Right lobe of liver (tissue), 4 donors: Measurements from ENCODE around the gene PTPRN2.

ENCODE experiments used
- CTCF ChIP-seq, 4 donors: fragments of 200-600 bp in 3 of 4; fragments of 450-650 bp in 1 of 4; IDR thresholded peaks; one replicate each; pipeline versions ENCODE4 v1.5.1 to v1.8.0; 2016 to 2022; ENCODE audit warnings: antibody characterized with exemption in 4 of 4, mild to moderate bottlenecking in 2 of 4
- POLR2A ChIP-seq: fragments of 450-650 bp; IDR thresholded peaks from one replicate; pipeline ENCODE4 v1.6.1; 2017; ENCODE audit warnings: antibody characterized with exemption, mild to moderate bottlenecking
- donor health status: DM: no; HTN: no; CAD: no.
- donor health status: DM: no; HTN: no; CAD: no.
- donor health status: DM: no; HTN: yes; CAD: no.

DNA sequence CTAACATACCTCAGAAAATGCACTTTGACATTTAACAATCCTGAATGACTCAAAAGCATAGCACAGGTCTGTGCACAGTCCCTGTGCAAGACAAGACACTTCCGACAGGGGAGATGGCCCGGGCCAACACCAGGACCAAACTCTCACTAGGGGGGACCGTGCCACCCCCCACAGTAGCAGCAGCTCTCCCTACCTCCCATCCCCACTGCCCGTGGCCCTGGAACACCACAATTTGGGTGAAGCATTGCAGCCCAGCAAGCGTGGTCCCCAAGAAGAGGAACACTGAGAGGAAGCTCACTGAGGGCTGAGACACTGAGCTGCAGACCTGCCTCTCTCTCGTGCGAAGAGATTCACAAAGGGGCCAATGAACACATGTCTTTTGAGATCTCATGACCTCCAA lies 26.0 kb downstream of the PTPRN2 start:
- no peak for TF ChIP-seq CTCF (IDR thresholded peaks at IDR 0.05)
- no peak for TF ChIP-seq POLR2A
